Stimulated activated memory B cell treated with anti-CD40 and anti-IgM and Interleukin-4, amounts not matched to agents 10 μg/mL and 1 μg/mL and 100 μg/mL, for 72 hours (primary cell): ENCODE measurements around the gene DCC.

ENCODE experiments used
- ATAC-seq: fragments of 150-1000 bp; cut with Tn5 transposase; 2 replicates; pipeline ENCODE4 v1.10.0; 2021
- H3K27ac Mint-ChIP-seq: one replicate; pipeline ENCODE4 v1.8.0; 2022; ENCODE audit warnings: mild to moderate bottlenecking, mixed read lengths
- H3K27me3 Mint-ChIP-seq: one replicate; pipeline ENCODE4 v1.8.0; 2022; ENCODE audit warnings: mixed read lengths
- H3K36me3 Mint-ChIP-seq: one replicate; pipeline ENCODE4 v1.8.0; 2022; ENCODE audit warnings: mixed read lengths
- H3K4me1 Mint-ChIP-seq: one replicate; pipeline ENCODE4 v1.8.0; 2022; ENCODE audit warnings: mixed read lengths
- H3K4me3 Mint-ChIP-seq: one replicate; pipeline ENCODE4 v1.8.0; 2022; ENCODE audit warnings: mild to moderate bottlenecking, moderate library complexity, mixed read lengths
- H3K9me3 Mint-ChIP-seq: one replicate; pipeline ENCODE4 v1.8.0; 2022; ENCODE audit warnings: mixed read lengths

DCC gene

GRCh38 chr18:52339891-52340371, at the start of gene DCC:
Gene DCC, plus strand, starts transcription at chr18:52340197. Its CDS starts 591 bp downstream, at chr18:52340788.
- Mint-ChIP-seq H3K4me1 (no peaks in the 10 kb centered on the region), H3K36me3 (no peaks in the 10 kb centered on the region), H3K4me3 (no peak within 1 kb of the TSS), H3K27me3 (no peaks in the 10 kb centered on the region), H3K9me3 (no peaks in the 10 kb centered on the region), H3K27ac (no peak within 1 kb of the TSS)
- no peak for ATAC-seq

DNA sequence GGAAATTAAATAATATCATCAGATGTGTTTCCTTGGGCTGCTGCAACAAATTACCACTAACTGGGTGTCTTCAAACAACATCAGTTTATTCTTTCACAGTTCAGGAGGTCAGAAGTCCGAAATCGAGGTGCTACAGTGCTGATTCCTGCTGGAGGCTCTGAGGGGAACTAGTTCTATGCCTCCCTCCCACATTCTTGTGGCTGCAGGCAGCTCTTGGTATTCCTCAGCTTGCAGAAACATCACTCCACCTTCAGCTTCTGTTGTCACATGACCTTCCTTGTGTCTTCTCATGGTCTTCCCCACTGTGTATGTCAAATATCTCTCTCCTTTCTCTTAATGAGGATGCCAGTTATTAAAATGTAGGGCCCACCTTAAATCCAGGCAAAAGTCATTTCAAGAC, 29.3 kb upstream of the DCC start:
- ATAC-seq: no peak
- no peak overlapping the region for H3K27ac Mint-ChIP-seq
- peaks cover 5% of the 10 kb centered on the region for H3K9me3 Mint-ChIP-seq
- no peaks in the 10 kb centered on the region for H3K27me3 Mint-ChIP-seq
- no peaks in the 10 kb centered on the region for H3K36me3 Mint-ChIP-seq
- no peaks in the 10 kb centered on the region for H3K4me1 Mint-ChIP-seq
- H3K4me3 Mint-ChIP-seq: no peak overlapping the region

DNA sequence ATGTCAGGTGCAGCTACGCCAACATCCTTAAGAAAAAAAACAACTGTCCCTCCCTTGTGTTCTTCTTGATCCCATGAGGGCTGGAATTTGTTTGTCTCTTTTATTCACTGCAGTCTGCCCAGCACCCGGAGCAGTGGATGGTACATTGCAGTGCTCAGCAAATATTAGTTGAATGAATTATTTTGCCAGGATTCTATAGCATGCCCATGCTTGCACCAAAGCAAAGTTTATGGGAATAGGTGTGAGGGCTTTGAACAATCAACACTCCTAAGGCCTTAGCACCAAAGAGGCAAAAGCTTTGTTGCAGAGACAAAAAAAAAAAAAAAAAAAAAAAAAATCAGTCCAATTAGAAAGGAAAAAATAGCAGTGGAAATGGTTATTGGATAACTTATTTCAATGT, 28.7 kb upstream of the DCC start:
- peaks cover 5% of the 10 kb centered on the region for H3K9me3 Mint-ChIP-seq
- no peak for ATAC-seq
- no peak overlapping the region for H3K4me3 Mint-ChIP-seq
- H3K27ac Mint-ChIP-seq: no peak overlapping the region
- H3K27me3 Mint-ChIP-seq: no peaks in the 10 kb centered on the region
- no peaks in the 10 kb centered on the region for H3K36me3 Mint-ChIP-seq
- no peaks in the 10 kb centered on the region for H3K4me1 Mint-ChIP-seq

GRCh38 chr18:52312346-52312745, 27.7 kb upstream of the DCC start:
- Mint-ChIP-seq H3K27ac (no peak overlapping the region), H3K4me3 (no peak overlapping the region), H3K36me3 (no peaks in the 10 kb centered on the region), H3K9me3 (peaks cover 3% of the 10 kb centered on the region), H3K27me3 (no peaks in the 10 kb centered on the region), H3K4me1 (no peaks in the 10 kb centered on the region)
- no peak for ATAC-seq

DNA sequence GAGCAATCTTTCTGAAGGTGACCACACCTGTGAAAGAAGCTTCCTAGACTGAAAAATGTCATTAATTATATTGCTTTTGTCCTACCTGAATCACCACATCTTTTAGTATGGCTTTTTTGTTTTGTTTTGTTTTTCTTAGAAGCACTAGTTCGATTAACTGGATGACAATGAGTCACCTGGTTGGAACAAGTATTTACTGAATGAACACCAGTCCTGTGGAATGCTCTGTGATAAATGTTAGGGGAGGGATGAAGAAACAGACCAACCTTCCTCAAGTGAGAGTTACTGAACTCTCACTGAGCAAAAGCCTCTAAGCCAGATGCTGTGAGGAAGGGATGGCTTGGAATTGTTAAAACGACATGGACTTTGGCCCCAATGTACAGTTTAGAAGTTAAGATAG, 26.8 kb upstream of the DCC start:
- H3K4me1 Mint-ChIP-seq: no peaks in the 10 kb centered on the region
- ATAC-seq: no peak

DNA sequence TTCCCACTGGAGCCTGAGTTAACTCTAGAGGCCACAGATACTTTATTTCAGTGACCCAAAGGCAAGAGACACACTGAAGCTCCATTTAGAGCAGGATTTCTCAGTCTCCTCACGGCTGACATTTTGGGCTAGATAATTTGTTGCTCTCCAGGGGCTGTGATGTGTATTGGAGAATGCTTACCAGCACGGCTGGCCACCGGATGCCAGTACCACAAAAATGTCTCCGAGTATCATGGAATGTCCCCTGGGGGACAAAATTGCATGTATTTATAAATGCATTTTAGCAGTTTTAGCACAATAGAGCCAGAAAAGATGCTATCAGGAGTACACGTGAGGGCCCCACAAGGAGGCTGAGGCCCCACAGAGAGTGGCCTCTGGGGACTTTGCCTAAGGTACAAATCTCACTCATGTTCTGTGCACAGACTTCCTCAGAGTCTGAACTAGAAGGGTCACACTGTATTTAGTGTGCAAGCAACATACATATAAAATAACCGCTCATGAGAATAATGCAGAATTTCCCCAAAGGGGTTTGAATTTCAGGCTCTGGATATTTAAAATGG, 20.5 kb upstream of the DCC start:
- no peak for ATAC-seq
- peaks cover 3% of the 10 kb centered on the region for H3K9me3 Mint-ChIP-seq
- H3K36me3 Mint-ChIP-seq: no peaks in the 10 kb centered on the region
- H3K27me3 Mint-ChIP-seq: peaks cover 7% of the 10 kb centered on the region
- H3K4me1 Mint-ChIP-seq: no peaks in the 10 kb centered on the region
- H3K27ac Mint-ChIP-seq: no peak overlapping the region
- no peak overlapping the region for H3K4me3 Mint-ChIP-seq

More for the DNA sequence above, 26.8 kb upstream of the DCC start:
- Mint-ChIP-seq H3K27me3 (no peaks in the 10 kb centered on the region), H3K36me3 (no peaks in the 10 kb centered on the region), H3K9me3 (peaks cover 3% of the 10 kb centered on the region), H3K4me3 (no peak overlapping the region), H3K27ac (no peak overlapping the region)

GRCh38 chr18:52322307-52322706, 17.7 kb upstream of the DCC start:
- Mint-ChIP-seq H3K4me1 (no peaks in the 10 kb centered on the region), H3K27me3 (peaks cover 7% of the 10 kb centered on the region), H3K27ac (no peak overlapping the region), H3K4me3 (no peak overlapping the region), H3K9me3 (no peaks in the 10 kb centered on the region), H3K36me3 (no peaks in the 10 kb centered on the region)
- ATAC-seq: no peak

DNA sequence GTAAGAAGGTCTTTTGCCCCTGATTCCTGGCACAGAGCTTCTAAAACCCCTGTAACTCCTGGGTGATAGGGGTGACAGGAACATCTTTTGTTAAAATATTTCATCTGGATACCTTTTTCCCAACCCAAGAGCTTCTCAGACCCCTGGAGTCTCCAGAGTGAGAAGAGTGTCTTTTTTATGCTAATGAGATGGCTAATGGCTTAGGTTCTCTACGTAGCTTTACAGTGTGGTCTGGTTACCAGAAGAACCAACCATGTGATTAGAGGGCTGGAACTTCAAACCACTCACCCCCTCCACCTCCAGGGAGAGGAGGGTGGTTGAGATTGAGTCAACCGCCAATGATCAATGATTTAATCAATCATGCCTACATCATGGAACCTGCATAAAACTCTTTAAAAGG, 16.2 kb upstream of the DCC start:
- Mint-ChIP-seq H3K9me3 (no peaks in the 10 kb centered on the region), H3K4me3 (no peak overlapping the region), H3K36me3 (no peaks in the 10 kb centered on the region), H3K27ac (no peak overlapping the region), H3K4me1 (no peaks in the 10 kb centered on the region), H3K27me3 (peaks cover 7% of the 10 kb centered on the region)
- ATAC-seq: no peak

DNA sequence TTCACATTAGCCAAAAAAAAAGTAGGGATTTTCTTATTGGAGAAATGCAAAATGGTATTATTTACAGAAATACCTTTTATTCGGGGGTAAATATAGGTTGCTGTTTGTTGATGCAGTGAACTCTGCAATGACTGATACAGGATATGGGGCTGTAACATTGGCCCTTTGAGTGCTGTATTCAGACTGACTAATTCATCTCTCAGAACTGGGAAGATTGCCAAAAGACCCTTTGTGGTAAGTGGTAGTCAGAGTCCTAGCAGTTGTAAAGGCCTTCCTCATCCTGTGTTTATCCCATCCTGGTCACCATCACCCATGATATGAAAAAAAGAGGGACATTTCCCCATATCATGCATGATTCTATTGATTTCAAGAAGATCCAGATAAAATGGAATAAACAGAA, 14.0 kb upstream of the DCC start:
- no peaks in the 10 kb centered on the region for H3K9me3 Mint-ChIP-seq
- no peak overlapping the region for H3K4me3 Mint-ChIP-seq
- peaks cover 7% of the 10 kb centered on the region for H3K27me3 Mint-ChIP-seq
- H3K4me1 Mint-ChIP-seq: no peaks in the 10 kb centered on the region
- ATAC-seq: no peak
- no peak overlapping the region for H3K27ac Mint-ChIP-seq
- H3K36me3 Mint-ChIP-seq: no peaks in the 10 kb centered on the region

DNA sequence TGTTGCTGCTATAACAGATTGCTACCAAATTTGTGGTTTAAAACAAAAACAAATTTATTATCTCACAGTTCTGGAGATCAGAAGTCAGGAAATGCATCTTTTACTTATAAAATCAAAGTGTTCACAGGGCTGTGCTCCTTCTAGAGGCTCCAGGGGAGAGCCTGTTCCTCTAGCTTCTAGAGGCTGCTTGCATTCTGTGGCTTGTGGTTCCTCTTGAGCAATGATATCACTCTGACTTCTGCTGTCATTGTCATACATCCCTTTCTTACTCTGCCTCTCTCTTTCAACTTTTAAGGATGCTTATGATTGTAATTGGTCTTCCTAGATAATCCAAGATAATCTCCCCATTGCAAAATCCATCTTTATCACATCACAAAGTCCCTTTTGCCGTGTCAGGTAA, 6.1 kb upstream of the DCC start:
- Mint-ChIP-seq H3K4me1 (no peaks in the 10 kb centered on the region), H3K27me3 (no peaks in the 10 kb centered on the region), H3K4me3 (no peak overlapping the region), H3K27ac (no peak overlapping the region), H3K9me3 (no peaks in the 10 kb centered on the region), H3K36me3 (no peaks in the 10 kb centered on the region)
- no peak for ATAC-seq

GRCh38 chr18:52334307-52334706, 5.7 kb upstream of the DCC start:
- no peaks in the 10 kb centered on the region for H3K9me3 Mint-ChIP-seq
- H3K4me1 Mint-ChIP-seq: no peaks in the 10 kb centered on the region
- no peak overlapping the region for H3K4me3 Mint-ChIP-seq
- no peaks in the 10 kb centered on the region for H3K27me3 Mint-ChIP-seq
- H3K36me3 Mint-ChIP-seq: no peaks in the 10 kb centered on the region
- no peak overlapping the region for H3K27ac Mint-ChIP-seq
- ATAC-seq: no peak

DNA sequence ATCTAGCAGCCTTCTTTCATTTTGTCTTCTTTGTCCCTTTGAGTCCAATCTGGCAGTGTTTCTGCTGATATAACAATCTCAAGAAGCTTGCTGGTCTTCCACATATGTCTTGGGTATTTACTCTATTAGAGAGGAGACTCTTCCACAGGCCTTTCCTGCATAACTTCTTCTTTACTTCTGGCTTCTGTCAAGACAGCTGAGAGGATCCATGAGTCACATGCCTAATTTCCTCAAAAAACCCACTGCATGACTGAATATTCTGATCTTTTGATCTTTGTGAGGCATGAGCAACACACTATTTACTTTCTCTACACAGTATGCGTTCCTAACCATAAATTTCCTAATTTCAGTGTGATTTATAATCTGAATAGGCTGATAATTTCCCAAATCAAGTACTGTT, 5.1 kb upstream of the DCC start:
- H3K4me3 Mint-ChIP-seq: no peak overlapping the region
- H3K36me3 Mint-ChIP-seq: no peaks in the 10 kb centered on the region
- H3K27ac Mint-ChIP-seq: no peak overlapping the region
- no peaks in the 10 kb centered on the region for H3K9me3 Mint-ChIP-seq
- H3K27me3 Mint-ChIP-seq: no peaks in the 10 kb centered on the region
- ATAC-seq: no peak
- H3K4me1 Mint-ChIP-seq: no peaks in the 10 kb centered on the region

DNA sequence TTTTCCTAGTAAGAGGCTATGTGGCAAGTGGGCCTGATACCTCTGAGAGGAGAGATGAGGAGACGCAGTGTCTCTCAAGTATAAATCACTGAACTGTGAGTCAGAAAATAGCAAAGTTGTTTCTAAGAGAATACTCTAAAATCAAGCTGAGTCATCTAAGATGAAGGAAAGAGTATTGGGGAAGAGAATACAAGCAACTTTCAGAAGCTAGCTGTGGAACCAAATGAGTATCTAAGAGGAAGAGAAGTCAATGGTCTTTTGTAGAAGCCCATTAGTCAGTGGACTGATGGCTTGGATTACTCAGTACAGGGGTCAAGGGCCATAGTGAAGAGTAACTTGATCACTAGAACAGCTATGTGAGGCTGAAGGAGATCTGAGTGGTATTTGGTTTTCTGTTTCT, 2.7 kb upstream of the DCC start:
- Mint-ChIP-seq H3K9me3 (no peaks in the 10 kb centered on the region), H3K27me3 (no peaks in the 10 kb centered on the region)
- no peak for ATAC-seq

GRCh38 chr18:52340406-52341102, 557 bp downstream of the DCC start:
- H3K4me3 Mint-ChIP-seq: no peak overlapping the region
- H3K36me3 Mint-ChIP-seq: no peaks in the 10 kb centered on the region
- H3K9me3 Mint-ChIP-seq: no peaks in the 10 kb centered on the region
- H3K27me3 Mint-ChIP-seq: no peaks in the 10 kb centered on the region
- H3K4me1 Mint-ChIP-seq: no peaks in the 10 kb centered on the region
- no peak overlapping the region for H3K27ac Mint-ChIP-seq
- no peak for ATAC-seq

More for the DNA sequence above, 2.7 kb upstream of the DCC start:
- Mint-ChIP-seq H3K4me1 (no peaks in the 10 kb centered on the region), H3K36me3 (no peaks in the 10 kb centered on the region), H3K27ac (no peak overlapping the region), H3K4me3 (no peak overlapping the region)

DNA sequence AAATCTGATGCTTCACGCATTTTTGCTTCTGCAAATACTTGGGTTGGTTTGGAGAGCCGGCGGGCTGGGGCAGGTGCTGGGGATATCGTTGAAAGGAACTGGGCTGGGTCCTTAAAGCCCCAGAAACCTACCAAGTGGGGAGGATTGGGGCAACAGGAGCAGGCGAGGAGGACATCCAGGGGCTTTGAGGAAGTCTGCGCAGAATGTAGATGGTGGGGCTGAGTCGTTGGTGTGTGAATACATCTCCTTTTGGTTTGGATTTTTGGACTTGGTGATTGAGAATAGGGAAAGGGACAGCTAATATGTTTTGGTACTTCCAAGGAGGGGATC, 1.1 kb downstream of the DCC start:
- Mint-ChIP-seq H3K27ac (no peak overlapping the region), H3K4me1 (no peaks in the 10 kb centered on the region), H3K27me3 (no peaks in the 10 kb centered on the region), H3K36me3 (no peaks in the 10 kb centered on the region), H3K4me3 (no peak overlapping the region), H3K9me3 (no peaks in the 10 kb centered on the region)
- ATAC-seq: no peak

DNA sequence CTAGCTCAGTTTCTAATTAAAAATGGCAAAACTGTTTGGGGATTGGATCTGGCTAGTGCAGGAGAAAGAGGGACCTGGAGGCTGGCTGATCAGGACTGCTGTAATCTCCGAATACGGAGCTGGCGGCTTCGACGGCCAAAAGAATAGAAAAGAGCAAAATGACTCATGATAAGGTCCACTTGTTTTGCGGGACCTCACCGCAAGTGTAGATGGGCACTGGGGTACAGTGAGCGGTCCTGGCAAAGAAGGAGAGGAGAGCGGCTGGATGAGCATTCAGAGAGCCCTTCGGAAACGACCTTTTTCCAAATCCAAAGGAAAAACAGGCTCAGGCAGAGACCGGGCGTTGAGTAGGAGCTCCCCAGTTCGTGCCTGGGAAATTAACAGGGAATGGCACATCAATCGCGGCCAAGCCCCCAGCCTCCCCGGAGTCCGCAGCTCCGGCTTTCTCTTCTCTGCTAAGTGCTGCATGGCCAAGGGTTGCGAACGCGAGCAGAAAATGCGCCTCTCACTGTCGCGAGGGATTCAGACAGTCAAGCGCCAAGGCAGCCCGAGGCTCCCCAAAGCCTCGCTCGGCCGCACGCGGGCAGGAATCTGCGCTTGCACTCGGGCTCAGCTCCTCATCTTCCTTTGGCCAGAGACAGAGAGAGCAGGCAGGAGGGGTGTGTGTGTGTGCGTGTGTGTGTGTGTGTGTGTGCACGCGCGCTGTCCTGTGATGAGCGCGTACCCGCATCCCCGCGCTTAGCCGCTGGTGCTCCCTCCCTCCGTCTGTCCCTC, 1.8 kb downstream of the DCC start:
- H3K4me1 Mint-ChIP-seq: no peaks in the 10 kb centered on the region
- no peak overlapping the region for H3K4me3 Mint-ChIP-seq
- no peak overlapping the region for H3K27ac Mint-ChIP-seq
- H3K27me3 Mint-ChIP-seq: no peaks in the 10 kb centered on the region
- no peak for ATAC-seq
- no peaks in the 10 kb centered on the region for H3K9me3 Mint-ChIP-seq
- no peaks in the 10 kb centered on the region for H3K36me3 Mint-ChIP-seq
